HG02588 (cell line): ENCODE measurements around the gene TP73.
A peak's percentile ranks its signal among the peaks of the same experiment; 100 is the strongest.

Experiments
- ATAC-seq: cut with Tn5 transposase; IDR thresholded peaks from one replicate; pipeline ENCODE4 v1.9.1; 2021; ENCODE audit warnings: mild to moderate bottlenecking, moderate library complexity; ENCODE audit not compliant: unreplicated experiment

The TP73 gene

GRCh38 chr1:3759796-3760195 lies 107.5 kb downstream of the TP73 start:
- ATAC-seq = no peak

- ATAC-seq = no peak
Measured at GRCh38 chr1:3761296-3762010, 109.1 kb downstream of the TP73 start.

GRCh38 chr1:3762151-3762872 lies 110.0 kb downstream of the TP73 start:
- ATAC-seq = no peak

- no peak for ATAC-seq
Measured at GRCh38 chr1:3762873-3763228, 110.5 kb downstream of the TP73 start.

- ATAC-seq = no peak
Measured at GRCh38 chr1:3763351-3764125, 111.2 kb downstream of the TP73 start.

- no peak for ATAC-seq
Measured at GRCh38 chr1:3767328-3767925, 115.1 kb downstream of the TP73 start.

- no peak for ATAC-seq
Measured at GRCh38 chr1:3768811-3769390, 116.6 kb downstream of the TP73 start.

- no peak for ATAC-seq
Measured at GRCh38 chr1:3770047-3770765, 117.9 kb downstream of the TP73 start.

GRCh38 chr1:3771108-3772026 lies 119.1 kb downstream of the TP73 start:
- ATAC-seq = no peak

GRCh38 chr1:3772027-3772714 lies 119.9 kb downstream of the TP73 start:
- peak; percentile 53 for ATAC-seq

- peak; percentile 17 for ATAC-seq
Measured at GRCh38 chr1:3772715-3773571, 120.6 kb downstream of the TP73 start, which contains the start of gene SMIM1. TSS of gene SMIM1 (plus strand) at chr1:3772749. CDS start at chr1:3775374, 2,625 bp downstream.

- no peak for ATAC-seq
Measured at GRCh38 chr1:3773572-3774275, 121.4 kb downstream of the TP73 start.

- ATAC-seq = no peak
Measured at GRCh38 chr1:3774276-3774945, 122.1 kb downstream of the TP73 start.

- no peak for ATAC-seq
Measured at GRCh38 chr1:3774946-3775489, 122.7 kb downstream of the TP73 start.

- no peak for ATAC-seq
Measured at GRCh38 chr1:3775490-3776230, 123.3 kb downstream of the TP73 start.
